PFSK-1 (cell line): ENCODE measurements around the gene PTRHD1.

ENCODE experiments used
- FOXP2 ChIP-seq: optimal IDR thresholded peaks from 2 replicates; pipeline ENCODE3; 2011; ENCODE audit warnings: borderline replicate concordance, control low read depth, inconsistent platforms; ENCODE audit not compliant: insufficient read depth; ENCODE audit errors: extremely low read length, extremely low read depth
- POLR2AphosphoS5 ChIP-seq: IDR thresholded peaks from 2 replicates; pipeline ENCODE4 v1.6.1; 2012; ENCODE audit warnings: low read depth, mild to moderate bottlenecking, control low read depth, low read length, moderate library complexity
- REST ChIP-seq, 2 experiments: IDR thresholded peaks; 2 replicates each; pipeline versions ENCODE4 v1.6.1 to v1.8.0; 2011 to 2012; ENCODE audit warnings: low read depth in 2 of 2, low read length in 2 of 2, control low read depth in 1 of 2, inconsistent platforms in 1 of 2, mild to moderate bottlenecking in 1 of 2, moderate library complexity in 1 of 2; ENCODE audit not compliant: insufficient read depth in 1 of 2
- SIN3A ChIP-seq: IDR thresholded peaks from 2 replicates; pipeline ENCODE4 v1.6.1; 2012; ENCODE audit warnings: mild to moderate bottlenecking, low read length, moderate library complexity, borderline replicate concordance; ENCODE audit not compliant: insufficient read depth
- TAF1 ChIP-seq: IDR thresholded peaks from 2 replicates; pipeline ENCODE4 v1.6.1; 2012; ENCODE audit warnings: low read length, control low read depth, borderline replicate concordance; ENCODE audit not compliant: insufficient read depth

- TF ChIP-seq SIN3A (no peak), POLR2AphosphoS5 (no peak), TAF1 (no peak), REST (IDR thresholded peaks at IDR 0.05; ENCODE audit: insufficient read depth in 1 of 2, low read depth in 2 of 2, low read length in 2 of 2) (no peak), FOXP2 (no peak)
Measured at GRCh38 chr2:24788816-24789215, 4.4 kb downstream of the PTRHD1 start.
